Measurements from ENCODE around the gene SSTR3. TPM values are rescaled to one million over a fixed set of nuclear protein-coding genes. Genes with fewer than 3 reads are reported as not detected.

Gene SSTR3
- total and polyA plus RNA-seq, 2 experiments from 2014 or later: not detected

- WGBS, 2 experiments (ENCODE audit: low coverage in 1 of 2, low lambda C conversion rate in 2 of 2, missing lambda C conversion rate in 2 of 2): 87 to 92% methylated on average over 7 of the region's 7 CpGs
- TF ChIP-seq EZH2phosphoT487 (IDR thresholded peaks at IDR 0.05; ENCODE audit: insufficient read depth, low read depth): no peak
- TF ChIP-seq EZH2 (IDR thresholded peaks at IDR 0.05; ENCODE audit: insufficient read depth, poor library complexity, severe bottlenecking): no peak
- no peak for DNase-seq
- Histone ChIP-seq H3K36me3 (ENCODE audit: low read depth) (no peaks in the 10 kb centered on the region), H3K4me2 (ENCODE audit: unreplicated experiment) (no peak overlapping the region), H3K9me3 (ENCODE audit: low read depth) (no peaks in the 10 kb centered on the region), H3K4me1 (ENCODE audit: insufficient read depth) (peaks cover 19% of the 10 kb centered on the region), H3K27ac (no peak overlapping the region), H3K79me2 (ENCODE audit: insufficient read depth) (no peaks in the 10 kb centered on the region), H4K20me1 (ENCODE audit: insufficient read depth) (no peaks in the 10 kb centered on the region), H3K4me3 (no peak overlapping the region), H2AFZ (no peak overlapping the region), H3K9ac (no peak overlapping the region), H3K9me2 (ENCODE audit: insufficient read depth) (no peaks in the 10 kb centered on the region), H3F3A (ENCODE audit: insufficient read depth) (no peaks in the 10 kb centered on the region), H3K27me3 (replicated peaks; ENCODE audit: insufficient read depth) (no peaks in the 10 kb centered on the region)
- in situ Hi-C loops (cut with MboI): no loop called here
Observed at GRCh38 chr22:37240941-37241320, 28.7 kb upstream of the SSTR3 start.

GRCh38 chr22:37240240-37240940 lies 28.1 kb upstream of the SSTR3 start:
- no peak overlapping the region for H3K9ac ChIP-seq
- H3K9me2 ChIP-seq (ENCODE audit: insufficient read depth): no peaks in the 10 kb centered on the region
- no peaks in the 10 kb centered on the region for H3K79me2 ChIP-seq (ENCODE audit: insufficient read depth)
- H3K4me2 ChIP-seq (ENCODE audit: unreplicated experiment): no peak overlapping the region
- DNase-seq: no peak
- H3K27ac ChIP-seq: no peak overlapping the region
- H3K9me3 ChIP-seq (ENCODE audit: low read depth): no peaks in the 10 kb centered on the region
- no peak overlapping the region for H3K4me3 ChIP-seq
- H3K27me3 ChIP-seq (replicated peaks; ENCODE audit: insufficient read depth): no peaks in the 10 kb centered on the region
- no peaks in the 10 kb centered on the region for H4K20me1 ChIP-seq (ENCODE audit: insufficient read depth)
- in situ Hi-C loops (cut with MboI): no loop called here
- 80 to 82% methylated on average over 11 of the region's 11 CpGs for WGBS, 2 experiments (ENCODE audit: low coverage in 1 of 2, low lambda C conversion rate in 2 of 2, missing lambda C conversion rate in 2 of 2)
- no peaks in the 10 kb centered on the region for H3K36me3 ChIP-seq (ENCODE audit: low read depth)
- peaks cover 19% of the 10 kb centered on the region for H3K4me1 ChIP-seq (ENCODE audit: insufficient read depth)
- TF ChIP-seq EZH2phosphoT487 (IDR thresholded peaks at IDR 0.05; ENCODE audit: insufficient read depth, low read depth) (no peak), EZH2 (IDR thresholded peaks at IDR 0.05; ENCODE audit: insufficient read depth, poor library complexity, severe bottlenecking) (no peak)
- no peaks in the 10 kb centered on the region for H3F3A ChIP-seq (ENCODE audit: insufficient read depth)
- no peak overlapping the region for H2AFZ ChIP-seq

- Histone ChIP-seq H3F3A (ENCODE audit: insufficient read depth) (no peaks in the 10 kb centered on the region), H3K36me3 (ENCODE audit: low read depth) (no peaks in the 10 kb centered on the region), H3K9ac (no peak overlapping the region), H3K27me3 (replicated peaks; ENCODE audit: insufficient read depth) (no peaks in the 10 kb centered on the region), H3K4me3 (no peak overlapping the region), H4K20me1 (ENCODE audit: insufficient read depth) (no peaks in the 10 kb centered on the region), H3K79me2 (ENCODE audit: insufficient read depth) (no peaks in the 10 kb centered on the region), H3K9me2 (ENCODE audit: insufficient read depth) (no peaks in the 10 kb centered on the region), H3K9me3 (ENCODE audit: low read depth) (no peaks in the 10 kb centered on the region), H3K27ac (no peak overlapping the region), H3K4me2 (ENCODE audit: unreplicated experiment) (no peak overlapping the region), H2AFZ (no peak overlapping the region), H3K4me1 (ENCODE audit: insufficient read depth) (peaks cover 19% of the 10 kb centered on the region)
- TF ChIP-seq EZH2 (IDR thresholded peaks at IDR 0.05; ENCODE audit: insufficient read depth, poor library complexity, severe bottlenecking) (no peak), EZH2phosphoT487 (IDR thresholded peaks at IDR 0.05; ENCODE audit: insufficient read depth, low read depth) (no peak)
- in situ Hi-C loops (cut with MboI): no loop called here
- no peak for DNase-seq
- WGBS, 2 experiments (ENCODE audit: low coverage in 1 of 2, low lambda C conversion rate in 2 of 2, missing lambda C conversion rate in 2 of 2): 63 to 84% methylated on average over 8 to 10 of the region's 10 CpGs
Observed at GRCh38 chr22:37239336-37240239, 27.3 kb upstream of the SSTR3 start.

- Histone ChIP-seq H3F3A (ENCODE audit: insufficient read depth) (no peaks in the 10 kb centered on the region), H3K27ac (no peak overlapping the region), H3K4me3 (no peak overlapping the region), H3K79me2 (ENCODE audit: insufficient read depth) (no peaks in the 10 kb centered on the region), H3K9me2 (ENCODE audit: insufficient read depth) (no peaks in the 10 kb centered on the region), H3K9me3 (ENCODE audit: low read depth) (no peaks in the 10 kb centered on the region), H3K4me1 (ENCODE audit: insufficient read depth) (peaks cover 14% of the 10 kb centered on the region), H3K9ac (no peak overlapping the region), H3K4me2 (ENCODE audit: unreplicated experiment) (no peak overlapping the region), H3K27me3 (replicated peaks; ENCODE audit: insufficient read depth) (no peaks in the 10 kb centered on the region), H4K20me1 (ENCODE audit: insufficient read depth) (no peaks in the 10 kb centered on the region), H3K36me3 (ENCODE audit: low read depth) (no peaks in the 10 kb centered on the region), H2AFZ (peak overlapping the region; percentile 29)
- in situ Hi-C loops (cut with MboI): no loop called here
- WGBS, 2 experiments (ENCODE audit: low coverage in 1 of 2, low lambda C conversion rate in 2 of 2, missing lambda C conversion rate in 2 of 2): 53 to 56% methylated on average over 18 to 20 of the region's 20 CpGs
- DNase-seq: peak; percentile 78
- TF ChIP-seq EZH2phosphoT487 (IDR thresholded peaks at IDR 0.05; ENCODE audit: insufficient read depth, low read depth) (no peak), EZH2 (IDR thresholded peaks at IDR 0.05; ENCODE audit: insufficient read depth, poor library complexity, severe bottlenecking) (no peak)
Observed at GRCh38 chr22:37237371-37238268, 25.3 kb upstream of the SSTR3 start.

Measured in GM23248 (cell line).